Purkinje cell (primary cell): ENCODE results near the gene TULP4. TPM values are rescaled to one million over a fixed set of nuclear protein-coding genes. Genes with fewer than 3 reads are reported as not detected.

ENCODE experiments used
- polyA plus RNA-seq: library from polyadenylated mRNA; unstranded; fragments of >200 nt; fragmentation: Nextera tagmentation; gene quantifications from 2 replicates; pipeline ENCODE4 v1.2.1, GENCODE V29; 2014

TULP4 gene
- polyA plus RNA-seq = 20.6 and 29.7 TPM in 2 replicates

GRCh38 chr6:158312165-158312564 is at the start of gene TULP4:
Gene TULP4, plus strand, starts transcription at chr6:158312465. Its CDS starts 1,552 bp downstream, at chr6:158314017.

DNA sequence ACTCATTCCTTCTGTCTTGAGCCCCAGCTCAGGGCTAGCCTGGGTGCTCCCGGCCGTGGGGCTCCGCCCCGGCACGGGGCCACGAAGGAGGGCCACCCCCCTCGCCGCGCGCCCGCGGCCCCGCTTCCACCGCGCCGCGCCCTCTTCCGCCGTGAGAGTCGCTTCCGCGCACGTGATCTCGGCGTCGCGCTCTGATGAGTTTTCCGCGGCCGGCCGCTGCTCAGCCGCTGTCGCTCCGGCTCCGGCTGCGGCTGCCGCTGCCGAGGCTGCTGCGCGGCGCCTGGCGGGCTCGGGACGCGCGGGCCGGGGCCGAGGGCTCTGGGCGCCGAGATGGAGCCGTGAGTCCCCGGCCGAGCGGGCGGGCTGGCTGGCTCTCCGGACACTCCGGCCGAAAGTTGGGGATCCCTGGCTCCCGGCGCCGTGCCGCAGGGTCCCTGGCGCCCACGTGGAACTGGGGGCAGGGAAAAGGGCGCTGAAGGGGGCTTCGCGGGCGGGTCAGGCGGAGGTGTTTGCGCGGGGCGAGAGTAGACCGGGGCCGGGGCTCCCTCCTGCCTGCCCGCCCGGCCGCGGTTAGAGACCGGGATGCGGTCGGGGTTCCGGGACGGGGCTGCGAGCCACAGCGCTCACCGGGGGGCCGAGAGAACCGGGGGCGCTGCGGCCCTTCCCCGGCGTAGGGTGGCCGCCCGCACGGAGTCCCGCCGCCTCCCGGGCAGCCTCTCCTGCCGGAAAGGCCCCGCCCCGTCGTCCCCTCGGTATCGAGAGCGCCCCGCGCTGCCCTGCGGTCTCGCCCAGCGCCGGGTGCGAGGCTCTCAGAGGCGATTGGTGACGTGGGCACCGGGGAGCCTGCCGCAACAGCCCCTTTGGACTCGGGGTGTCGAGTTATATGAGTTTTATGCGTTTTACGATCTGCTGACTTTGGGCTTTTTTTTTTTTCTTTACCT is 247.9 kb downstream of the TULP4 start, which contains the start of gene TMEM181:
Gene TMEM181 (plus strand): TSS at position 197 of the 941 bp plus-strand sequence. CDS start 134 bp downstream, at position 331.

Other genes with a start within 250 kb of the TULP4 start
- 9.5 and 9.9 TPM in 2 replicates for gene SERAC1, start 144.2 kb upstream of the TULP4 start, polyA plus RNA-seq
- 160 and 180 TPM in 2 replicates for gene GTF2H5, start 144.1 kb upstream of the TULP4 start, polyA plus RNA-seq
- gene TMEM181, start 247.6 kb downstream of the TULP4 start, polyA plus RNA-seq = 26.7 and 27.3 TPM in 2 replicates